Kidney epithelial cell (primary cell): ENCODE results near the gene CARTPT. TPM values are rescaled to one million over a fixed set of nuclear protein-coding genes. Genes with fewer than 3 reads are reported as not detected.

ENCODE experiments used
- DNase-seq: peaks from one replicate; pipeline ENCODE4 v3.0.0-alpha.2; 2010; ENCODE audit warnings: low read depth
- H3K27me3 ChIP-seq: 2 replicates; pipeline ENCODE4 v1.6.0; 2011; ENCODE audit warnings: low read length; ENCODE audit not compliant: control insufficient read depth, insufficient read depth
- H3K36me3 ChIP-seq: 2 replicates; pipeline ENCODE4 v1.5.1; 2011; ENCODE audit warnings: low read length; ENCODE audit not compliant: control insufficient read depth, insufficient read depth
- H3K4me3 ChIP-seq: 2 replicates; pipeline ENCODE4 v1.5.1; 2011; ENCODE audit warnings: low read depth, mild to moderate bottlenecking, control low read depth, low read length
- CTCF ChIP-seq: IDR thresholded peaks from 2 replicates; pipeline ENCODE4 v1.5.1; 2011; ENCODE audit warnings: mild to moderate bottlenecking, moderate library complexity, low read length, control low read depth, inconsistent platforms; ENCODE audit not compliant: insufficient read depth, poor library complexity, severe bottlenecking
- total RNA-seq: library from RNA; depleted of rRNA; stranded (reverse); fragments of >200 nt; gene quantifications from 2 replicates; pipeline ENCODE4 v1.2.3, GENCODE V29; 2015

Gene CARTPT
- total RNA-seq, result not detected in 2 replicates

- H3K27me3 ChIP-seq, result peaks cover 28% of the 10 kb centered on the region
- no peak for DNase-seq
Measured at GRCh38 chr5:71719063-71719964, at the start of gene CARTPT. TSS of gene CARTPT (plus strand) at chr5:71719275. CDS start at chr5:71719294, 19 bp downstream.

DNA sequence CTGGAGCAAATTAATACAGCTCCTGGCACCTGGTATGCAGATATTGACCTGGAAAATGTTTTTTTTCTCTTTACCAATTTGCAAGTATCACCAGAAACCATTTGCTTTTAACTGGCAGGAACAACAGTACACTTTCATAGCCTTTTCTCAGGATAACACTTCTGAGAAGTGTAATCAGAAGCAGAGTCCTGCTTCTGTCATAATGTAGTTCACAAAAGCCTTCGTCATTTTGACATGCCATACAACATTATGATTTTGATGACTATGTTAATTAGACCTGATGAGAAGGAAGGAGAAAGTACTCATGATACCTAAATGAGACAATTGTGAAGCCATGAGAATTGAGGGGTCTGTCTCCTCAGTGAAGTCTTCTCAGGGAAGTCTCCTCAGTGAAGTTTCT lies 41.1 kb upstream of the CARTPT start:
- no peak for DNase-seq
- H3K4me3 ChIP-seq, result no peak overlapping the region
- H3K27me3 ChIP-seq, result no peaks in the 10 kb centered on the region
- no peak for TF ChIP-seq CTCF
- no peaks in the 10 kb centered on the region for H3K36me3 ChIP-seq

More at GRCh38 chr5:71719063-71719964, at the start of gene CARTPT:
- no peak for TF ChIP-seq CTCF
- Histone ChIP-seq H3K36me3 (no peaks in the 10 kb centered on the region), H3K4me3 (no peak within 1 kb of the TSS)

GRCh38 chr5:71679714-71680113 lies 39.4 kb upstream of the CARTPT start:
- DNase-seq, result no peak
- H3K27me3 ChIP-seq, result no peaks in the 10 kb centered on the region
- no peak overlapping the region for H3K4me3 ChIP-seq
- H3K36me3 ChIP-seq, result no peaks in the 10 kb centered on the region
- no peak for TF ChIP-seq CTCF

DNA sequence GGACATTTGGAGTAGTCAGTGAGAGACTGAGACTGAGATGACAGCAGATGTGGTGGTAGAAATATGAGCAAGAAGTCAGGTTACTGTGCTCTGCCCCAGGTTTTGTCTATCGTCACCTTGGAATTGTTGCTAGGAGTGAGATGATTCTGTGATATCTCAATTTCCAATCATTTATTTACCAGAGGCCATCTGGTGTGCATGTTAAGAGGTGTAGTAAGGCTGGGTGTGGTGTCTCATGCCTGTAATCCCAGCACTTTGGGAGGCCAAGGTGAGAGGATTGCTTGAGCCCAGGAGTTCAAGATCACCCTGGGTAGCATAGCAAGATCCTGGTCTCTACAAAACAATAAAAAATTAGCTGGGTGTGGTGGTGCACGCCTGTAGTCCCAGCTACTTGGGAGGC lies 38.6 kb upstream of the CARTPT start:
- Histone ChIP-seq H3K36me3 (no peaks in the 10 kb centered on the region), H3K27me3 (no peaks in the 10 kb centered on the region), H3K4me3 (no peak overlapping the region)
- no peak for TF ChIP-seq CTCF
- no peak for DNase-seq

DNA sequence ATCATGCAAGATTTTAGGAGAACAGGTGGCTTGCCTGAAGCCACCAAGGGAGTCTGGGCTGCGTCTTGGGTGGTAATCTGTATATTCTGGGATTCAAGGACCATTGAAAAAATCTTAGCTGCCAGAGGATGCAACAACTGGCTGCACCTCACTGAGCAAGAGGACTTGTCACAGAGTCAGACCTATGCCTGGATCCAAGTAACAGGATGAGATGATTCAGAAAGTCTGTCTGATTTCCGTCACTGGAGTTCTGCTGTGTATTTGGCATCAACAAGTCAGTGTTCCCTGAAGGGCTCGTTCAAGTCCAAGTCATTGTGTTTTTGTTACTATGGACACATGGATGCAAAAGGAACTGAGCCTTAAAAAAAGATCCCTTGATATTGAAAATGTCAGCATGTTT lies 37.8 kb upstream of the CARTPT start:
- no peaks in the 10 kb centered on the region for H3K36me3 ChIP-seq
- H3K4me3 ChIP-seq, result no peak overlapping the region
- DNase-seq, result no peak
- H3K27me3 ChIP-seq, result no peaks in the 10 kb centered on the region
- no peak for TF ChIP-seq CTCF

DNA sequence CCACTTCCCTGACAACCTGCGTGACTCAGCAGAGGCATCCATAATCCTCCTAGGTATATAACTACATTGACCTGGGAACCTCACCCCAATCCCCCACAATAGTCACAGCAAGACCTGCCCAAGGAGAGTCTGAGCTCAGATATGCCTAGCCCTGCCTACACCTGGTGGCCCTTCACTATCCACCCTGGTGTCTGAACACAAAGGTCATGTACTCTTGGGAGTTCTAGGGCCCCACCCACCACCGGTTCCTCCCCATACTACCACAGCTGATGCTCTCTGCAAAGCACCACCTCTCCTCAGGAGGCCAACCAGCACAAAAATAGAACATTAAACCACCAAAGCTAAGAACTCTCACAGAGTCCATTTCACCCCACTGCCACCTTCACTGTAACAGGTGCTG lies 34.8 kb upstream of the CARTPT start:
- H3K4me3 ChIP-seq, result no peak overlapping the region
- no peaks in the 10 kb centered on the region for H3K36me3 ChIP-seq
- TF ChIP-seq CTCF, result no peak
- DNase-seq, result no peak
- no peaks in the 10 kb centered on the region for H3K27me3 ChIP-seq
